Measurements from ENCODE around the gene NEMP1.
A peak's percentile ranks its signal among the peaks of the same experiment; 100 is the strongest.

The NEMP1 gene

GRCh38 chr12:57046086-57046791 is 32.4 kb downstream of the NEMP1 start:
- Mint-ChIP-seq H3K4me3 (peak overlapping the region; percentile 73), H3K36me3 (no peaks in the 10 kb centered on the region), H3K4me1 (peaks cover 22% of the 10 kb centered on the region), H3K9me3 (no peaks in the 10 kb centered on the region), H3K27ac (no peak overlapping the region), H3K27me3 (peaks cover 1% of the 10 kb centered on the region)
- DNase-seq (ENCODE audit: low spot score in 2 of 2) (no peak), ATAC-seq (ENCODE audit: low read depth) (no peak)

- DNase-seq (ENCODE audit: low spot score in 2 of 2) (no peak), ATAC-seq (ENCODE audit: low read depth) (no peak)
- H3K4me3 Mint-ChIP-seq, result no peak overlapping the region
- H3K36me3 Mint-ChIP-seq, result no peaks in the 10 kb centered on the region
- no peak overlapping the region for H3K27ac Mint-ChIP-seq
- H3K4me1 Mint-ChIP-seq, result peaks cover 25% of the 10 kb centered on the region
- H3K27me3 Mint-ChIP-seq, result peaks cover 1% of the 10 kb centered on the region
- H3K9me3 Mint-ChIP-seq, result no peaks in the 10 kb centered on the region
Measured at GRCh38 chr12:57044889-57045288, 33.7 kb downstream of the NEMP1 start.

- H3K27me3 Mint-ChIP-seq, result peaks cover 1% of the 10 kb centered on the region
Measured at GRCh38 chr12:57044468-57044867, 34.1 kb downstream of the NEMP1 start.

GRCh38 chr12:57042695-57043094 is 35.9 kb downstream of the NEMP1 start:
- no peak overlapping the region for H3K27ac Mint-ChIP-seq
- DNase-seq (ENCODE audit: low spot score in 2 of 2), result no peak
- no peak for ATAC-seq (ENCODE audit: low read depth)
- H3K36me3 Mint-ChIP-seq, result no peaks in the 10 kb centered on the region
- no peak overlapping the region for H3K4me3 Mint-ChIP-seq
- H3K27me3 Mint-ChIP-seq, result peaks cover 1% of the 10 kb centered on the region
- no peaks in the 10 kb centered on the region for H3K9me3 Mint-ChIP-seq
- peaks cover 22% of the 10 kb centered on the region for H3K4me1 Mint-ChIP-seq

More at GRCh38 chr12:57044468-57044867, 34.1 kb downstream of the NEMP1 start:
- DNase-seq (ENCODE audit: low spot score in 2 of 2) (no peak), ATAC-seq (ENCODE audit: low read depth) (no peak)
- Mint-ChIP-seq H3K36me3 (no peaks in the 10 kb centered on the region), H3K4me3 (no peak overlapping the region), H3K27ac (no peak overlapping the region), H3K4me1 (peaks cover 25% of the 10 kb centered on the region), H3K9me3 (no peaks in the 10 kb centered on the region)

GRCh38 chr12:57040750-57041149 is 37.8 kb downstream of the NEMP1 start:
- peaks cover 1% of the 10 kb centered on the region for H3K27me3 Mint-ChIP-seq
- H3K36me3 Mint-ChIP-seq, result no peaks in the 10 kb centered on the region
- no peak overlapping the region for H3K27ac Mint-ChIP-seq
- ATAC-seq (ENCODE audit: low read depth) (no peak), DNase-seq (ENCODE audit: low spot score in 2 of 2) (no peak)
- peaks cover 3% of the 10 kb centered on the region for H3K4me1 Mint-ChIP-seq
- no peaks in the 10 kb centered on the region for H3K9me3 Mint-ChIP-seq
- no peak overlapping the region for H3K4me3 Mint-ChIP-seq

- no peaks in the 10 kb centered on the region for H3K36me3 Mint-ChIP-seq
- ATAC-seq (ENCODE audit: low read depth) (no peak), DNase-seq (ENCODE audit: low spot score in 2 of 2) (no peak)
- no peak overlapping the region for H3K4me3 Mint-ChIP-seq
- H3K27me3 Mint-ChIP-seq, result peaks cover 1% of the 10 kb centered on the region
- H3K27ac Mint-ChIP-seq, result no peak overlapping the region
- peaks cover 2% of the 10 kb centered on the region for H3K4me1 Mint-ChIP-seq
- H3K9me3 Mint-ChIP-seq, result no peaks in the 10 kb centered on the region
Measured at GRCh38 chr12:57040211-57040610, 38.4 kb downstream of the NEMP1 start.

GRCh38 chr12:57039016-57039798 is 39.4 kb downstream of the NEMP1 start:
- Mint-ChIP-seq H3K9me3 (no peaks in the 10 kb centered on the region), H3K36me3 (no peaks in the 10 kb centered on the region), H3K27me3 (peaks cover 1% of the 10 kb centered on the region), H3K27ac (no peak overlapping the region), H3K4me3 (no peak overlapping the region), H3K4me1 (peaks cover 2% of the 10 kb centered on the region)
- ATAC-seq (ENCODE audit: low read depth) (no peak), DNase-seq (ENCODE audit: low spot score in 2 of 2) (no peak)

GRCh38 chr12:57037264-57037663 is 41.3 kb downstream of the NEMP1 start:
- peaks cover 2% of the 10 kb centered on the region for H3K4me1 Mint-ChIP-seq
- no peaks in the 10 kb centered on the region for H3K9me3 Mint-ChIP-seq
- H3K27ac Mint-ChIP-seq, result no peak overlapping the region
- no peaks in the 10 kb centered on the region for H3K36me3 Mint-ChIP-seq
- H3K4me3 Mint-ChIP-seq, result no peak overlapping the region
- no peak for DNase-seq (ENCODE audit: low spot score in 2 of 2)
- H3K27me3 Mint-ChIP-seq, result no peaks in the 10 kb centered on the region
- no peak for ATAC-seq (ENCODE audit: low read depth)

- H3K4me1 Mint-ChIP-seq, result peaks cover 9% of the 10 kb centered on the region
- DNase-seq (ENCODE audit: low spot score in 2 of 2) (no peak), ATAC-seq (ENCODE audit: low read depth) (no peak)
- no peak overlapping the region for H3K27ac Mint-ChIP-seq
- no peaks in the 10 kb centered on the region for H3K36me3 Mint-ChIP-seq
- no peak overlapping the region for H3K4me3 Mint-ChIP-seq
- H3K9me3 Mint-ChIP-seq, result no peaks in the 10 kb centered on the region
- H3K27me3 Mint-ChIP-seq, result no peaks in the 10 kb centered on the region
Measured at GRCh38 chr12:57033431-57033830, 45.2 kb downstream of the NEMP1 start.

GRCh38 chr12:57031789-57032188 is 46.8 kb downstream of the NEMP1 start:
- no peak for ATAC-seq (ENCODE audit: low read depth)
- Mint-ChIP-seq H3K4me1 (peaks cover 17% of the 10 kb centered on the region), H3K36me3 (no peaks in the 10 kb centered on the region), H3K27ac (peak overlapping the region; percentile 28), H3K27me3 (no peaks in the 10 kb centered on the region), H3K9me3 (no peaks in the 10 kb centered on the region), H3K4me3 (no peak overlapping the region)
- DNase-seq (ENCODE audit: low spot score in 2 of 2), result no peak

- Mint-ChIP-seq H3K27ac (peak overlapping the region; percentile 28), H3K27me3 (peaks cover under 1% of the 10 kb centered on the region), H3K4me1 (peaks cover 17% of the 10 kb centered on the region), H3K36me3 (no peaks in the 10 kb centered on the region), H3K4me3 (no peak overlapping the region), H3K9me3 (no peaks in the 10 kb centered on the region)
- ATAC-seq (ENCODE audit: low read depth), result peak; percentile 94
- peak in 1 of 2 donors; percentile 18 for DNase-seq (ENCODE audit: low spot score in 2 of 2)
Measured at GRCh38 chr12:57031138-57031725, 47.4 kb downstream of the NEMP1 start.

- Mint-ChIP-seq H3K36me3 (no peaks in the 10 kb centered on the region), H3K27ac (no peak overlapping the region), H3K9me3 (no peaks in the 10 kb centered on the region), H3K27me3 (peaks cover 2% of the 10 kb centered on the region), H3K4me3 (no peak overlapping the region), H3K4me1 (peaks cover 17% of the 10 kb centered on the region)
- DNase-seq (ENCODE audit: low spot score in 2 of 2), result no peak
- no peak for ATAC-seq (ENCODE audit: low read depth)
Measured at GRCh38 chr12:57029457-57029856, 49.1 kb downstream of the NEMP1 start.

GRCh38 chr12:57027805-57028153 is 50.8 kb downstream of the NEMP1 start:
- H3K4me1 Mint-ChIP-seq, result peaks cover 17% of the 10 kb centered on the region
- H3K9me3 Mint-ChIP-seq, result no peaks in the 10 kb centered on the region
- H3K27ac Mint-ChIP-seq, result peak overlapping the region; percentile 18
- H3K36me3 Mint-ChIP-seq, result no peaks in the 10 kb centered on the region
- DNase-seq (ENCODE audit: low spot score in 2 of 2) (no peak), ATAC-seq (ENCODE audit: low read depth) (no peak)
- H3K4me3 Mint-ChIP-seq, result no peak overlapping the region
- H3K27me3 Mint-ChIP-seq, result peaks cover 2% of the 10 kb centered on the region

- Mint-ChIP-seq H3K27ac (peak overlapping the region; percentile 18), H3K4me1 (peaks cover 17% of the 10 kb centered on the region), H3K36me3 (no peaks in the 10 kb centered on the region), H3K27me3 (peaks cover 2% of the 10 kb centered on the region), H3K4me3 (no peak overlapping the region), H3K9me3 (no peaks in the 10 kb centered on the region)
- ATAC-seq (ENCODE audit: low read depth) (no peak), DNase-seq (ENCODE audit: low spot score in 2 of 2) (no peak)
Measured at GRCh38 chr12:57027011-57027804, 51.4 kb downstream of the NEMP1 start.
